Stimulated activated CD4-positive, alpha-beta T cell treated with anti-CD3 and anti-CD28 coated beads, Interleukin-4, amount 100 ng/mL, for 1 hour (primary cell): Measurements from ENCODE around the gene ADGRF3.
"Not testable (repeated sequence)": the region's sequence is repeated elsewhere in the genome, so short reads cannot be mapped to it uniquely, and the experiment has no call there.

Experiments used
- DNase-seq: peaks from one replicate; pipeline ENCODE4 v3.0.0-alpha.2; 2020

Gene ADGRF3

GRCh38 chr2:26276484-26277227 is 69.9 kb downstream of the ADGRF3 start:
- DNase-seq: no peak

- no peak for DNase-seq
Observed at GRCh38 chr2:26274058-26274613, 72.5 kb downstream of the ADGRF3 start.

GRCh38 chr2:26273501-26273900 is 73.1 kb downstream of the ADGRF3 start:
- DNase-seq: no peak

GRCh38 chr2:26270373-26270772 is 76.2 kb downstream of the ADGRF3 start:
- no peak for DNase-seq

GRCh38 chr2:26269571-26270158 is 76.9 kb downstream of the ADGRF3 start:
- DNase-seq: no peak

GRCh38 chr2:26268670-26269385 is 77.8 kb downstream of the ADGRF3 start:
- DNase-seq: not testable (repeated sequence)

- no peak for DNase-seq
Observed at GRCh38 chr2:26268213-26268612, 78.4 kb downstream of the ADGRF3 start.

- DNase-seq: not testable (repeated sequence)
Observed at GRCh38 chr2:26258836-26259235, 87.8 kb downstream of the ADGRF3 start.
